Renal pelvis (tissue), 4 donors: ENCODE results near the gene CFAP97D2. TPM values are rescaled to one million over a fixed set of nuclear protein-coding genes. Genes with fewer than 3 reads are reported as not detected.
"Not testable (repeated sequence)": the region's sequence is repeated elsewhere in the genome, so short reads cannot be mapped to it uniquely, and the experiment has no call there.

Experiments
- DNase-seq: peaks from one replicate; pipeline ENCODE4 v3.0.0-alpha.2; 2013
- polyA plus RNA-seq, 3 donors: library from polyadenylated mRNA; unstranded; fragments of 120-200 nt; gene quantifications; one replicate each; pipeline ENCODE4 v1.2.1, GENCODE V29; 2013; ENCODE audit not compliant: insufficient read length in 3 of 3

Gene CFAP97D2
- polyA plus RNA-seq, 3 donors, result not detected

- no peak for DNase-seq
Observed at GRCh38 chr13:114142640-114143490, 36.2 kb upstream of the CFAP97D2 start.

- DNase-seq, result no peak
Observed at GRCh38 chr13:114143806-114144605, 35.1 kb upstream of the CFAP97D2 start.

- no peak for DNase-seq
Observed at GRCh38 chr13:114144606-114145244, 34.3 kb upstream of the CFAP97D2 start.

GRCh38 chr13:114145256-114145655 is 33.8 kb upstream of the CFAP97D2 start:
- DNase-seq, result no peak

GRCh38 chr13:114145722-114146121 is 33.3 kb upstream of the CFAP97D2 start:
- no peak for DNase-seq

- no peak for DNase-seq
Observed at GRCh38 chr13:114146173-114146572, 32.9 kb upstream of the CFAP97D2 start.

GRCh38 chr13:114146629-114147028 is 32.4 kb upstream of the CFAP97D2 start:
- DNase-seq, result no peak

GRCh38 chr13:114147803-114148520 is 31.1 kb upstream of the CFAP97D2 start:
- no peak for DNase-seq

- DNase-seq, result no peak
Observed at GRCh38 chr13:114148521-114148855, 30.6 kb upstream of the CFAP97D2 start.

GRCh38 chr13:114148886-114149285 is 30.2 kb upstream of the CFAP97D2 start:
- DNase-seq, result not testable (repeated sequence)

GRCh38 chr13:114149774-114150740 is 29.0 kb upstream of the CFAP97D2 start:
- no peak for DNase-seq

- no peak for DNase-seq
Observed at GRCh38 chr13:114151031-114151430, 28.0 kb upstream of the CFAP97D2 start.

- DNase-seq, result no peak
Observed at GRCh38 chr13:114151565-114152284, 27.3 kb upstream of the CFAP97D2 start.

GRCh38 chr13:114152285-114152645 is 26.8 kb upstream of the CFAP97D2 start:
- DNase-seq, result no peak

GRCh38 chr13:114152831-114153371 is 26.2 kb upstream of the CFAP97D2 start:
- no peak for DNase-seq

GRCh38 chr13:114153485-114154080 is 25.5 kb upstream of the CFAP97D2 start:
- DNase-seq, result no peak

- no peak for DNase-seq
Observed at GRCh38 chr13:114154476-114154875, 24.6 kb upstream of the CFAP97D2 start.

- no peak for DNase-seq
Observed at GRCh38 chr13:114155320-114155719, 23.7 kb upstream of the CFAP97D2 start.
